GM12873 (cell line): ENCODE results near the gene NPFF.

Experiments used
- TF ChIP-seq, protein P1 (sequence below): IDR thresholded peaks from 2 replicates; pipeline ENCODE4 v1.5.1; 2012; ENCODE audit warnings: low read depth, mild to moderate bottlenecking, moderate library complexity, low read length, control low read depth; ENCODE audit not compliant: insufficient read depth; ENCODE audit errors: missing control alignments

NPFF gene

GRCh38 chr12:53502983-53503728, 4.1 kb downstream of the NPFF start:
- TF ChIP-seq, protein P1, sequence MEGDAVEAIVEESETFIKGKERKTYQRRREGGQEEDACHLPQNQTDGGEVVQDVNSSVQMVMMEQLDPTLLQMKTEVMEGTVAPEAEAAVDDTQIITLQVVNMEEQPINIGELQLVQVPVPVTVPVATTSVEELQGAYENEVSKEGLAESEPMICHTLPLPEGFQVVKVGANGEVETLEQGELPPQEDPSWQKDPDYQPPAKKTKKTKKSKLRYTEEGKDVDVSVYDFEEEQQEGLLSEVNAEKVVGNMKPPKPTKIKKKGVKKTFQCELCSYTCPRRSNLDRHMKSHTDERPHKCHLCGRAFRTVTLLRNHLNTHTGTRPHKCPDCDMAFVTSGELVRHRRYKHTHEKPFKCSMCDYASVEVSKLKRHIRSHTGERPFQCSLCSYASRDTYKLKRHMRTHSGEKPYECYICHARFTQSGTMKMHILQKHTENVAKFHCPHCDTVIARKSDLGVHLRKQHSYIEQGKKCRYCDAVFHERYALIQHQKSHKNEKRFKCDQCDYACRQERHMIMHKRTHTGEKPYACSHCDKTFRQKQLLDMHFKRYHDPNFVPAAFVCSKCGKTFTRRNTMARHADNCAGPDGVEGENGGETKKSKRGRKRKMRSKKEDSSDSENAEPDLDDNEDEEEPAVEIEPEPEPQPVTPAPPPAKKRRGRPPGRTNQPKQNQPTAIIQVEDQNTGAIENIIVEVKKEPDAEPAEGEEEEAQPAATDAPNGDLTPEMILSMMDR, result no peak

GRCh38 chr12:53502331-53502730, 5.0 kb downstream of the NPFF start:
- TF ChIP-seq, protein P1, result no peak

DNA sequence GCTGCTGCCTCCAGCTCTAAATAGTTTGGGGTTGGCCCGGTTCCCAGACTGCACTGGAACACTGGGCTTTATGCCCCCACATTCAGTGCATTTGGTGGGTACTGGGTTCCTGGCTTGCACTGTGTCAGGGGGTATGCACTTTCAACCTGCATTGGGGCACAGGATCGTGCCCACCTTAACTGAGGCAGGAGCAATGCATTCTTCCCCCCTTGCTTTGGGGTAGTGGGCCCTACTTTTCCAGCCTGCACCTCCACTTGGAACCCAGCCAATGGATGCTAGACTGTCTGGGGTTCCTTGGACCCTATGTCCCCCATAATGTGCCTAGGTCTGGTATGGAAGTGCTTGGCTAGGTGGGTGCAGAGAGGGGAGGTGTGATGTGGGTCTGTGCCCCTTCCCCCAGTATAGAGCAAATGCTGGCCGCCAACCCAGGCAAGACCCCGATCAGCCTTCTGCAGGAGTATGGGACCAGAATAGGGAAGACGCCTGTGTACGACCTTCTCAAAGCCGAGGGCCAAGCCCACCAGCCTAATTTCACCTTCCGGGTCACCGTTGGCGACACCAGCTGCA, 5.6 kb downstream of the NPFF start:
- TF ChIP-seq, protein P1, result no peak

GRCh38 chr12:53500776-53501614, 6.3 kb downstream of the NPFF start, which contains the start of gene TARBP2:
Gene TARBP2 (plus strand): TSS chr12:53501283. CDS start chr12:53501409, 126 bp downstream.
- TF ChIP-seq, protein P1, result no peak

- TF ChIP-seq, protein P1, result no peak
Observed at GRCh38 chr12:53500142-53500775, 7.0 kb downstream of the NPFF start.

GRCh38 chr12:53499266-53500141, 7.8 kb downstream of the NPFF start, which contains the start of gene MAP3K12:
Gene MAP3K12 (minus strand): TSS chr12:53499458. CDS start chr12:53487391, 12,067 bp downstream.
- TF ChIP-seq, protein P1, result no peak
